ENCODE results near the gene ZFYVE19.

ZFYVE19 gene

DNA sequence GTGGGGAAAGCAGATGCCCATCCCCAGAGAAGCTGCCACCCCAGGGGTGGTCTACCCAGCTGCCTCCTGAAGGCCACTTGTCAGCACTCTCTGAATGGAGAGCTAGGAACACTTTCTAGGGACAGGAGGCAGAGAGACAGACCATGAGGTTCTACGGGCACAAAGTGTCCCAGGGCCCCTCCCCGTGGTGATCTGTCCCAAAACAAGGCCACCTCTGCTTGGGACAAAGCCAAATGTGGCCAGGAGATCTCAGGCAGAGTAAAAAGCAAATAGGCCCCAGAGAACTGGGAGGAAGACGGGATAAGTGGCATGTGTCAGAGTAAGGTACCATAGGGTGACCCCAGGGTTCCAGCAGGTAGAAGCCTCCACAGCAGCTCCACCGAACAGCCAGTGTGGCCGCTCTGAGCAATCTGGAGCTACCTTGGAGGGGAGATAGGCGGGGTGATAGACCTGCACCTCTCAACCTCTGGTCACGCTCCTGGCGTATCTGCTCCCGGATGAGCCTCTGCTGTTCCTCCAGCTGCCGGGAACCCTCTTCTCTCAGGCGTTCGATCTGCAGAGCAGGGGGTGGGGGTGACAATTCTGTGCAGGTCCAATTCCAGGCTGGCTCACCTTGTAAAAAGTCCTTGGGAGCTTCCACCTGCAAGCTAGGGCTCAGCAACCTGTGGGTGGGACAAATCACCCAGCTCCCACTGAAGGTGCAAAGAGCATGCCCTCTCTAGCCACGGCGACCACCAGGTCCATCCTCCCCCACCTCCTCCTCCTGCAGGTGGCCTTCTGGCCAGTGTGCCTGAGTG, 31.0 kb upstream of the ZFYVE19 start:
- DNase-seq: no peak

DNA sequence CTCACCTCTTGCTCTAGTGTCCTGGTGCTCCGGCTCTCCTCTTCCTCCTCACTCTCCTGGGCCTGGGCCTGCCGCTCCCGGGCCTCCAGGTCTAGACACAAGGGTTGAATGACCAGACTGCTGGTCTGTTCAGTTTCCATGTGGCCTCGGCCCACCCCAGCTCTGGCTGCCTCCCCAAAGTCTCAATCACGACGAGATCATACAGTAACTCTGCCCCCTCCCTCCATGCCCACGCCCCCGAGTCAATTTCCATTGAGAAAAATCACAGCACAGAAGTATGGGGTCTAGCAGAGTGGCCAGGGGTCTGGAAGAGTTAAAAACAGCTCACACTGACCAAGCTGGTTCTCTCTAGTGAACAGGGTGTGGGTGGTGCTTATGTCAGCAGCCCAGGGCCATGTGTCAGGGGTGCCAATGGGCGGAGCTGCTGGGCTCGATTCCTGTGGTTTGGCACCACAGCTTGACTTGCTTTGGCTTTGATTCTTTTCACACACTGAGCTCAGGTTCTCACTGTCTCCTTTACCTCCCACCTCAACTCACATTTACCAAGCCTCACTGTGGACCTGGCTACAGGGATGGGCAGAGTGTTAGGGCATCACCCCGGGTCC, 30.2 kb upstream of the ZFYVE19 start:
- no peak for DNase-seq

DNA sequence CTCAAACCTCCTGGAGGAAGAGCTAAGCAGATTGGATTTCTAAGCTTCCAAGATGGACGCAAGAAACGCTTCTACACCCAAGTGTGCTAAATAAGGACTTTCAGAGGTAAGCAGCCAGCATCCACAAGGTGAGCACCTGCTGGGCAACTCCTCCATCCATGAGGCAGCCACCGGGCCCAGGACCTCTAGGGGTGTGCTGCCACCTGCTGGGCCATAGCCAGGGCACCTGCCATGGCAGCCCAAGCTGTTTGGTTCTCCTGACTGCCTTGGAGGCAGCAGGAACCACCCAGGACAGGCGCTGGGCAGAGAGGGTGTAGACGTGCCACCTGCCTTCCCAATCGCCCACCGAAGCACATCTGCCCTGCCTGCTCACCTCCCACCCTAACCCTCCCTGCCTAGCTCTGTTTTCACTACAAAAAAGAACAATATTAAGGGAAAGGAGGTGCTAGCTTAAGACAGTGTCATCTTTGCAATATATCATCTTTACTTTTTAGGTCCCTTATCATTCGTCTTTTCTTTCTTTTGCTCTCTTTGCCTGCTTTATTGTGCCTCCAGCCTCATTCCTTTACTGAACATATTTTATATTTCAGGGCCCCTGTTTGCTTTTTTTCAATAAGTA, 24.2 kb upstream of the ZFYVE19 start:
- DNase-seq: peak; percentile 87

DNA sequence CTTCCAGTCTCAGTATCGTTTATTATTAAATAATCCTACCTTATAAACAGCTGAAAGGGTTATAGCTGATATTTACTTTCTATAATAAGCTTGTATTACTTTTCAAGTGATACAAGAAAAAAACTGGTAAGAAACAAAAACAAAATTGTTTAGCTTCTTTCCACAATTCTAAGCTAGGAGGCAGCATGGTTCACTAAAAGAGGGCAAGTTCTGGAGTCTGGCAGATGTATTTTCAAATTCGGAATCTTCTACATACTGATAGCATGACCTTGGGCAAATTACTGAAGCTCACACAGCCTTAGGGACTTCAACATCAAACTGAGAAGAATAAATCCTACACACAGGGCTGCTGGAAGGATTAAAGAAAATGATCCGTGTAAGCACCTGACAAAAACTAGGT, 21.7 kb upstream of the ZFYVE19 start:
- DNase-seq: no peak

- DNase-seq: no peak
Observed at GRCh38 chr15:40785814-40786213, 21.1 kb upstream of the ZFYVE19 start.

DNA sequence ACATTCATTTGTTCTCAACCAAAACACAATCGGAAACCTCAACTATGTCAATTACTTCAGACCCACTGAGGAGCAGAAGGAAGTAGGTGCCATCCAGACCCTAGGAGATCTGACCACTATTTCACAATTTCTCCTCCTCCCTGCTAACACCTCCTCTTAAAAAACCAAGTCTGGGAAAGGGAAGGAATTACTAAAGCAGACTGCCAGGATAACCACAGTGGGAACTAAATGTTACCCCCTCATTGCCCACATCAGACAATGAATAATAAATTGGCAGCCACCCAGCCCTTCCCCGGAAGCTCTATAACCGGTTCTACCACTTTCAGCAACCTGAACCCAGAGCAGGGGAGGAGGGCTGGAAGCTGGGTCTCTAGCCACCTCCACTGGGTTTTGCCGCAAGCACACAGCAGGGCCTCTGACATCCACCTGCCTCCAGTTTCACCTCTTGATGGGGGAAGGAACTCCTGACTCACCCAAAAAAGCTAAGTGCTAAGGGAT, 19.5 kb upstream of the ZFYVE19 start:
- peak; percentile 73 for DNase-seq

DNA sequence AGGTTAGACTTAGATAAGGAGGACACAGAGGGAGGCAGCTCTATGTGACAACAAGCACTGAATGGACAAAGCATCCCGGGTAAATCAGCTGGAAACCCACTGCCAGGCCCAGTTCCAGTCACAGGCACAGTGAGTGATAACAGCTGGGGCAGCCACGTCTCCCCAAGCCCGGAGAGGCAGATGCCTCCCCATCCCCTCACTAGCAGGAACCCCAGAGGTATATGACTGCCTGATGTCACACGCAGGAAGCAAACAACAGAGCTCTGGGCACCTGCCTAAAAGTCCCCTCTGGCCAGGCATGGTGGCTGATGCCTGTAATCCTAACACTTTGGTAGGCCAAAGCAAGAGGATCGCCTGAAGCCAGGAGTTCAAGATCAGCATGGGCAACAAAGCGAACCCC, 18.9 kb upstream of the ZFYVE19 start:
- DNase-seq: no peak

- DNase-seq: no peak
Observed at GRCh38 chr15:40789119-40789518, 17.8 kb upstream of the ZFYVE19 start.

GRCh38 chr15:40789999-40790398, 16.9 kb upstream of the ZFYVE19 start:
- no peak for DNase-seq

DNA sequence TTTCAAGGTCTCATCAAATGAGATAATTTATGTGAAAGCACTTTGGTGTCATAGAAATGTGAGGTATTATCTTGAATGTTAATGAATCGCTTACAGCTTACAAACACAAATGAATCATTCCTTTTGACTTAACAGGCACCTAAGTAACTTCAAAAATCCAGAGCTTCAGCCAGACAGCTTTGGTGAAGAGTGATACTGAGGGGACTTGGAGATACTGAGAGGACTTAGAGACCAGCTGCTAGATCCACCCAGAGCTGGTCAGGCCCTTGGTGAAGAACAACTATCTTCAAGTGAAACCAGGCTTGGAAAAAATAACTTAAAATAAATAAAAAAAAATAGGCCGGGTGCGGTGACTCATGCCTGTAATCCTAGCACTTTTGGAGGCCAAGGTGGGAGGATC, 16.2 kb upstream of the ZFYVE19 start:
- DNase-seq: no peak

DNA sequence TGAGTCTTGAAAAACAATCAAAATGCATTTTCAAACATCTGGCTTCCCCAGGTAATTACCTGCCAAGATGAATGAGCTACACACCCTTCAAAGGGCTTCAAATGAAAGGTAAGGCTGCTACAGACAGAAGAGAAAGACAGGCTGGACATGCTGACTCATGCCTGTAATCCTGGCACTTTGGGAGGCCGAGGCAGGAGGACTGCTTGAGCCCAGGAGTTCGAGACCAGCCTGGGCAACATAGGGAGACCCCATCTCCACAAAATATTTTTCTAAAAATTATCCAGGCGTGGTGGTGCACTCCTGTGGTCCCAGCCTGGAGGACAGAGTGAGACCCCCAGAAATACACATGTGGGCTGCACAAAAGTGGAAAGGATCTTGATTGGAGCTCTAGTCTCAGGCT, 14.5 kb upstream of the ZFYVE19 start:
- DNase-seq: no peak

GRCh38 chr15:40793216-40793989, 13.5 kb upstream of the ZFYVE19 start:
- no peak for DNase-seq

GRCh38 chr15:40796041-40796440, 10.8 kb upstream of the ZFYVE19 start:
- DNase-seq: no peak

DNA sequence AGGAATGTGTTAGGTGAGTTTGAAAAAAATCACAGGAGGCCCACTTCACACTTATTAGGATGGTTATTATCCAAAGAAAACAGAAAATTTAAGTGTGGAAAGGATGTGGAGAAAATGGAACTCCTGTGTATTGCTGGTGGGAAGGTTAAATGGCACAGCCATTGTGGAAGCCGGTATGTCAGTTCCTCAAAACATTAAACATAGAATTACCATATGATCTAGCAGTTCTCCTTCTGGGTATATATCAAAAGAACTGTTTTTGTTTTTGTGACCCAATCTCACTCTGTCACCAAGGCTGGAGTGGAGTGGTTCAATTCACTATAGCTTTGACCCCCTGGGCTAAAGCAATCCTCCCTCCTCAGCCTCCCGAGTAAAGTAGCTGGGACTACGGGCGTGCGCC, 10.4 kb upstream of the ZFYVE19 start:
- DNase-seq: no peak

DNA sequence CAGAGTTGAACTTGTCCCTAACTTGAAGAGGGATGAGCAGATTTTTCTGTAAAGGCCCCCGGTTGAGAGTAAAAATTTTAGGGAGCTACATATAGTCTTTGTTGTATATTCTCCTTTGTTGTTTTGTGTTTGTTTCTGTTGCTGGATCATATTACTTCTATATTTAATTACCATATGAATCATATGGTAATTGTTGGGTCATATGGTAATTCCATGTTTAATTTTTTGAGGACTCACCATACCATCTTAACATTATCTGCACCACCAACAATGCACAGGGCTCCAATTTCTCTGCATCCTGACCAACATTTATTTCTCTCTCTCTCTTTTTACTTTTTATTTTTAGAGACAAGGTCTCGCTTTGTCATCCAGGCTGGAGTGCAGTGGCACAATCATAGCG, 7.4 kb upstream of the ZFYVE19 start:
- DNase-seq: no peak

- no peak for DNase-seq
Observed at GRCh38 chr15:40803076-40803475, 3.8 kb upstream of the ZFYVE19 start.

DNA sequence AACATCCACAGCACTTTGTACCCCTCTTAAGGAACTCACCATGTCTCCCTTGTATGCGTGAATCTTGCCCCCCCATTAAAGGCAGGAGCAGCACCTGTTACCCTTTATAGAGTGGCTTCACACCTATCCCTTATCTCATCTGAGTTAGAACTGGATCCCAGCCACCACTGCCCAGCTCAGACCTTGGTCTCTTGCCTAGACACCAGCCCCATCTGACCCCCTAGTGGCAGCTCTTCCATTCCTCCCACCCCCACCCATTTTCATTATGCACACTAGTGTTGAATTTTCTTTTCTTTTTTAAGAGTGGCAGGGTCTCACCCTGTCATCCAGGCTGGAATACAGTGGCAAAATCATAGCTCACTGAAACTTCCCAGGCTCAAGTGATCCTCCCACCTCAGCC, 3.2 kb upstream of the ZFYVE19 start:
- DNase-seq: no peak

GRCh38 chr15:40806672-40807027, 239 bp upstream of the ZFYVE19 start:
- DNase-seq: no peak

GRCh38 chr15:40807888-40808461, 1.1 kb downstream of the ZFYVE19 start:
- no peak for DNase-seq

- no peak for DNase-seq
Observed at GRCh38 chr15:40808861-40809450, 2.1 kb downstream of the ZFYVE19 start.

- no peak for DNase-seq
Observed at GRCh38 chr15:40812721-40813425, 6.0 kb downstream of the ZFYVE19 start.
